22Rv1 (cell line): Measurements from ENCODE around the gene MTA1.

Experiments used
- H3K27ac ChIP-seq: fragments of 450-650 bp; 2 replicates; pipeline ENCODE4 v1.5.1; 2017
- ZFX ChIP-seq: fragments of 450-650 bp; IDR thresholded peaks from 2 replicates; pipeline ENCODE4 v1.6.1; 2017; ENCODE audit warnings: antibody characterized with exemption, borderline replicate concordance
- TF ChIP-seq, protein P1 (sequence below): fragments of 450-650 bp; IDR thresholded peaks from 2 replicates; pipeline ENCODE4 v1.5.1; 2017; ENCODE audit warnings: mild to moderate bottlenecking

Gene MTA1

DNA sequence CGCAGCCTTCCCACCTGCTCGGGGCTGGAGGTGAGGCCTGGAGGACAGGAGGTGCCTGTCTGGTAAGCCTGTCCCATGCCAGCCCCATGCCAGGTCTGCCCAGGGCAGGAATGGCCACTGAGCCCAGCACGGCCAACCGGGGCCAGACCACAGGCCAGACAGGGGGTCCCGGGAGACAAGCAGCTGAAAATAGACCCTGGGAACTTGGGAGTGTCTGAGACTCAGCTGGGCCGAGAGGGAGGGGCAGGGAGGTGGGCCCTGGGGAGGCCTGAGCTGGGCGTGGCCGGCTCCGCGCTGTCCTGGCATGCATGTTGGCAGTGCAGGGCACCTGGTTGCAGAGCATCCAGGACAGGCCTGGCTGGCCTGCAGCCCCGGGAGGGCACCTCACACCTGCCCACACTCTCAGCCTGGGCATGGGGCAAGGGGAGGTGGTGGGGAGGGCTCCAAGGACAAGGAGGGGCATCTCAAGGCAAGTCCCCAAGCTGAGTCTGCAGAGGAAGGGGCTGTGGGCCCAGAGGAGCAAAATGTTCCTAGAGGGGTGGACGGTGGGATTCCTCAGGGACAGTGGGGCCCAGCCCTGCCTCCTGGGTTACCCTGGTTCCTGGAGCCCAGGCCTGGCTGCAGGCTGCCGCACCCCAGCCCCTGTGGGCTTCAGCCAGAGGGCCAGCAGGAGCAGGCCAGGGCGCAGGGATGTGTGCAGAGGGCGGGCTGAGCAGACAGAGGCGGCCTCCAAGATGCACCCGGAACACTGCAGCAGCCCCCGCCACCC is 63.9 kb downstream of the MTA1 start:
- peak overlapping the region; percentile 100 for H3K27ac ChIP-seq
- TF ChIP-seq, protein P1, sequence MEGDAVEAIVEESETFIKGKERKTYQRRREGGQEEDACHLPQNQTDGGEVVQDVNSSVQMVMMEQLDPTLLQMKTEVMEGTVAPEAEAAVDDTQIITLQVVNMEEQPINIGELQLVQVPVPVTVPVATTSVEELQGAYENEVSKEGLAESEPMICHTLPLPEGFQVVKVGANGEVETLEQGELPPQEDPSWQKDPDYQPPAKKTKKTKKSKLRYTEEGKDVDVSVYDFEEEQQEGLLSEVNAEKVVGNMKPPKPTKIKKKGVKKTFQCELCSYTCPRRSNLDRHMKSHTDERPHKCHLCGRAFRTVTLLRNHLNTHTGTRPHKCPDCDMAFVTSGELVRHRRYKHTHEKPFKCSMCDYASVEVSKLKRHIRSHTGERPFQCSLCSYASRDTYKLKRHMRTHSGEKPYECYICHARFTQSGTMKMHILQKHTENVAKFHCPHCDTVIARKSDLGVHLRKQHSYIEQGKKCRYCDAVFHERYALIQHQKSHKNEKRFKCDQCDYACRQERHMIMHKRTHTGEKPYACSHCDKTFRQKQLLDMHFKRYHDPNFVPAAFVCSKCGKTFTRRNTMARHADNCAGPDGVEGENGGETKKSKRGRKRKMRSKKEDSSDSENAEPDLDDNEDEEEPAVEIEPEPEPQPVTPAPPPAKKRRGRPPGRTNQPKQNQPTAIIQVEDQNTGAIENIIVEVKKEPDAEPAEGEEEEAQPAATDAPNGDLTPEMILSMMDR = no peak
- TF ChIP-seq ZFX = no peak

DNA sequence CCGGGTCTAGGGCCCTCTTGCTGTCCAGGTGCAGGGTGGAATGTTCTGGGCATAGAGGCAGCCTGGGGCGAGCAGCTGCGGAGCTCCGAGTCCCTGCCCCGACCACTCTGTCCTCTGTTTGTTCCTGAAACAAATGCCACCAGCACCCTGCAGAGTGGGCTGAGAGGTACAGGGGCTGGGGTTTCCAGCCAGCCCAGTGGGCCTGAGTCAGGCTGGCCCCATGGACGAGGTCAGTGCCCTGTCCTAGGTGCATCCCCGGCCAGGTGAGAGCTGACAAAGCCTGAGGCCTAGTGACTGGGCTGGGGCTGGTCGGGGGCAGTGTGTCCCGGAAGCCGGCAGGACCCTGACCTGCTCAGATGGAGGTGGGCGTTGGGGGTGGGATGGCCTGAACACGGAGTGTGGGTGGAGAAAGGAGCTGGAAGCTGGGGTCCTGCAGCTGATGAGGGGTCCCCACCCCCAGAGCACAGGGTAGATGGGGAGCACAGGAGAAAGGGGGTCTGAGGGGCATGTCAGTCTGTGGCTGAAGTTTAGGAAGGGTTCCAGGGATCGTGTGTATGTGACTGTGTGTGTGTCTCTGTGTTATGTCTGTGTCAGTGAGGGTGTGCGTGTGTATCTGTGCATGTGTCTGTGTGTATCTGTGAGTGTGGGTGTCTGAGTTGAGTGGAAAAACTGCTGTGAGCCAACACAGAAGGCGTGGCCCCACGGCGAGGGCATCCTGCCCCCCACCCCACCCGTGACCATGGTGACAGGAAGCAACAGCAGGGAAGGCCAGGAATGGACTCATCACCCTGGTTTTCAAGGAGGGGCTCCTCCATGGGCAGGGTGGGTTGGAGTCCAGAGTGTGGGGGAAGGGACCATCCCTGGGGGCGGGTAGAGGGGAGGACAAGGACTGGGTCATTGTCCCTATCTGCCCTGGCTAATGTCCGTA is 64.7 kb downstream of the MTA1 start:
- peak overlapping the region; percentile 100 for H3K27ac ChIP-seq

DNA sequence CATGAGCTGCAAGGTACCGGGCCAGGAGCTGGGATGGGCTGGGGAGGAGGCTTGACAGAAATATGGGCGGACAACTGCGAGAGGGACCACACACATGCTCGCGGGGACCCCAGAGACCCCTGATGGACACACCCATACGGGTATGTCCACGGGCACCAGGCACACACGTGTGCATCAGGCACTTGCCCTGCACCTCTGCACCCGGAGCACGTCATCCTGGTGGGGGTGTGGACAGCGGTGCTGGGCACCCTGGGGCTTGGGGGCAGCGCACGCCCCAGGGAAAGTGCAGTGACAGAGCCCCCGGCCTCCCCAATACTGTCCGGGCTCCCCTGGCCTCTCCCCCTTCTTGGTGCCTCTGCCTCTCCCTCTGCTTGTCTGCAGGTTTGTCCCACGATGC is 65.4 kb downstream of the MTA1 start:
- H3K27ac ChIP-seq = peak overlapping the region; percentile 100
- TF ChIP-seq ZFX = no peak

More for the DNA sequence above, 64.7 kb downstream of the MTA1 start:
- TF ChIP-seq, protein P1 = no peak
- no peak for TF ChIP-seq ZFX

DNA sequence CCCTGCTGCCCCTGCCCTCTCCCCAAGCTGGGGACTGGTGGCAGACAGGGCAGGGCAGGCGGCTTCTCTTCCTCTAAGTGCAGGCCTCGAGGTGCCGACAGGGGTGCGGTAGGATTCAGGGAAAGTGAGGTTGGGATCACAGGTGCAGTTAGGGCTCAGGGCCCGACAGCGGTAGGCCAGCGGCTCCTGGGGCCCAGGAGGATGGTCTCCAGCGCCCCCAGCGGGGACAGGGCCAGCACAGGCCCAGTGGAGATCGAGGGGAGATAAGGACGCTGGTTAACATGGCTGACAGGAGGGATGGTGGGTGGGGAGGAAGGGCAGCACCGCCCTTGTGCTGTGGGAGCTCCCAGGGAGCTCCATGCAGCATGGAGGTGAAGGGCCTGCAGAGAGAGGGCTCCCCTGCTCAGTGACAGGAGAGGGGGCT is 66.1 kb downstream of the MTA1 start:
- peak overlapping the region; percentile 100 for H3K27ac ChIP-seq
- TF ChIP-seq ZFX = no peak
- TF ChIP-seq, protein P1 = peak; percentile 62

DNA sequence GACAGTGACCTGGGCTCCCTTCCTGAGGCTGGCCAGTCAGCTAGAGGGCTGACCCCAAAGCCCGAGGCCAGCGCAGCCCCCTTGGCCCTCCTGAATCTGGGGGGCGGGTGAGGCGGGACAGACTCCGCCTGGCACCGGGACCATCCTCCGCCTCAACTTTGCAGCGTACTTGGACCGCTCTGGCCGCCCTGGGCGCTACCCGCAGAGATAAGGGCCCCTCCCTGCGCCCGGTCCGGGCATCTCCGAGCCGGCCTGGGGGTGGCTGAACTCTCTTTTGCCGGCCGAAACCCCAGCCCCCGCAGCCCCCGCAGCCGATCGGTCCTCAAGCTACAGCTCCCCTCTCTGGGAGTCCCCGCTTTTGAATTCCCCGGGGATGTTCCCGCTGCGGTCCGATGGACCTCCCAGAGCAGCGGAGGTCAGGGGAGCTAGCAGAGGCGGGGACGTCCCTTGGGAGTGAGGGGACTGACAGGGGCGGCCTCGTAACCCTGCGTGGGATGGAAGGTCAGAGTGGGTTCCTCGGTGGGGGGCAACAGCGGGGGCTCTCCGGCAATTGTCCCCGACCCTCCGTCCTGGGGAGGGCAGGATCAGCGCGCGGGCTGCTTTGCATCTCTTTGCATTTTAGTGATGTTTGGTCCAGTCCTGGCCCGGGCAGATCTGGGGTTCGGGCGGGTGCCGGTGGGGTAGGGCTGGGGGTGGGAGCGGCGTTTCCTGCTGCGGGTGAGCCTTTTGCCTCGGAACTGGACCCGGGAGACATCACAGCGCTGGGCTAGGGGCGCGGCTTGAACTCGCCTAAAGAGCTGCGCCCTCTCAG is 66.7 kb downstream of the MTA1 start, which contains the start of gene CRIP1:
Gene CRIP1 (plus strand): TSS at position 724 of the 811 bp plus-strand sequence. CDS start 374 bp downstream, outside the sequence.
- peak within 1 kb of the TSS; percentile 100 for H3K27ac ChIP-seq

DNA sequence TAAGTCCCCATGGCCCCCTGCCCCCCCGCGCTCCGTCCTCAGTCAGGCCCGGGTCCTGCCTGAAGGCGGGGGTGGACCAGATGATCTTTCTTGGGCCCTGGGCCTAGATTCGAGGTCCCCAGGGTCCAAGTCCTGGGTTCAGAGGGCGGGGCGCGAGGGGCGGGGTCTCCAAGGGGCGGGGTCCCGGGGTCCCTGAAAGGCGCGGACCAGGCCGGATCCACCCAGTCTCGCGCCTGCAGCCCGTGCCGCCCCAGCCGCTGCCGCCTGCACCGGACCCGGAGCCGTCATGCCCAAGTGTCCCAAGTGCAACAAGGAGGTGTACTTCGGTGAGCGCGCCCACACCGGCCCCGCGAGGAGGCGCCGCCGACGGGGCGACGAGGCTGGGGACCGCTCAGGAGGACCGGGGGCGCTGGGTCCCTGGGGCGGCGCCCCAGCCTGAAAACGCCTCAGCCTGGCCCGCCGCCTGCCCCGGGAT is 67.4 kb downstream of the MTA1 start:
- peak overlapping the region; percentile 100 for H3K27ac ChIP-seq
- TF ChIP-seq, protein P1 = no peak
- TF ChIP-seq ZFX = no peak

More for the DNA sequence above, 66.7 kb downstream of the MTA1 start, which contains the start of gene CRIP1:
- TF ChIP-seq, protein P1 = no peak
- no peak for TF ChIP-seq ZFX
